Heart left ventricle (tissue), 16 donors: ENCODE data around the gene DGKB. TPM values are rescaled to one million over a fixed set of nuclear protein-coding genes. Genes with fewer than 3 reads are reported as not detected.
A peak's percentile ranks its signal among the peaks of the same experiment; 100 is the strongest.

ENCODE experiments used
- ATAC-seq, 4 donors: fragments of 200-7000 bp; cut with Tn5 transposase; one replicate each; pipeline ENCODE4 v1.9.1; 2020 to 2022; ENCODE audit warnings: moderate library complexity in 4 of 4, mild to moderate bottlenecking in 3 of 4, moderate number of reproducible peaks in 1 of 4
- DNase-seq, 5 donors: peaks; one replicate each; pipeline ENCODE4 v3.0.0-alpha.2; 2020
- H3K27ac ChIP-seq, 12 donors: fragments of 200-600 bp; sonication (generic) in 4 of 12; one replicate each; pipeline versions ENCODE4 v1.5.0 to v1.8.0; 2016 to 2022; ENCODE audit warnings: mild to moderate bottlenecking in 2 of 12
- H3K27me3 ChIP-seq, 9 donors: fragments of 200-600 bp; sonication (generic) in 2 of 9; one replicate each; pipeline versions ENCODE4 v1.5.1 to v1.8.0; 2016 to 2022; ENCODE audit warnings: mild to moderate bottlenecking in 3 of 9
- H3K36me3 ChIP-seq, 9 donors: fragments of 200-600 bp; sonication (generic) in 2 of 9; one replicate each; pipeline versions ENCODE4 v1.5.0 to v1.8.0; 2018 to 2022; ENCODE audit warnings: mild to moderate bottlenecking in 2 of 9
- H3K4me1 ChIP-seq, 12 donors: fragments of 200-600 bp; sonication (generic) in 4 of 12; one replicate each; pipeline versions ENCODE4 v1.5.0 to v1.8.0; 2016 to 2022; ENCODE audit warnings: mild to moderate bottlenecking in 3 of 12
- H3K4me3 ChIP-seq, 12 donors: fragments of 200-600 bp; sonication (generic) in 4 of 12; one replicate each; pipeline versions ENCODE4 v1.5.0 to v1.8.0; 2017 to 2022; ENCODE audit warnings: mild to moderate bottlenecking in 9 of 12, moderate library complexity in 4 of 12
- H3K9me3 ChIP-seq, 12 donors: fragments of 200-600 bp; sonication (generic) in 4 of 12; one replicate each; pipeline versions ENCODE4 v1.5.0 to v1.8.0; 2016 to 2022; ENCODE audit warnings: mild to moderate bottlenecking in 1 of 12
- CTCF ChIP-seq, 12 donors: fragments of 200-600 bp; sonication (generic) in 4 of 12; IDR thresholded peaks; one replicate each; pipeline versions ENCODE4 v1.5.0 to v1.8.0; 2018 to 2022; ENCODE audit warnings: antibody characterized with exemption in 12 of 12, mild to moderate bottlenecking in 5 of 12
- POLR2A ChIP-seq, 2 donors: fragments of 450-650 bp; IDR thresholded peaks; one replicate each; pipeline ENCODE4 v1.6.1; 2017; ENCODE audit warnings: antibody characterized with exemption in 2 of 2, mild to moderate bottlenecking in 2 of 2, moderate library complexity in 2 of 2
- WGBS, 4 donors: extraction: QIAGEN DNeasy Blood & Tissue Kit in 2 of 4; methylation state at CpG; one replicate each; pipeline versions ENCODE4 v1.1.5 to v1.1.7; 2013 to 2018; 5-methylcytosine and 5-hydroxymethylcytosine counted together
- intact Hi-C, 10 donors: fragments of 100-400 bp; cut with DNase I; formaldehyde crosslinking; loops; one replicate each; pipeline versions ENCODE4 v1.11.1 to v1.14.2; 2022
- polyA plus RNA-seq, 2 donors: library from polyadenylated mRNA; stranded (reverse); fragments of 200-250 nt; gene quantifications; one replicate each; pipeline ENCODE4 v1.2.3, GENCODE V29; 2013
- total RNA-seq, 9 donors: library from RNA; depleted of rRNA in 2 of 9; stranded (reverse); fragments of >200 nt in 2 of 9; fragmentation: NEBNext Ultra II Directional in 3 of 9; extraction: Animal tissue kit (Norgen Biotek cat#: 25700) in 3 of 9; gene quantifications; one replicate each; pipeline versions ENCODE4 v1.1.0 to v1.2.4, GENCODE V29; 2016 to 2023
- donor health status: ischemic (EF 13 %, LVEDD 7.1; RV severe dilation, severe dysfunction).
- donor health status: healthy with polysubstance abuse.
- donor health status: DM: no; HTN: yes; CAD: no.
- donor health status: DM: no; HTN: no; CAD: no.
- donor health status: ischemic (EF 25% LVEDD 6.9; RV normal size, moderate dysfunction).
- donor health status: ischemic (EF 25% LVEDD 5.7; RV mildly dilated, moderate dysfunction).
- donor health status: healthy.
- donor health status: DM: yes; HTN: yes; CAD: no.
- donor health status: ischemic (EF 35%, LVEDD 5.7; RV mildly dilated, moderate dysfunction).
- donor health status: nonischemic (EF 11% LVEDD 7.7; RV severe dilation, severe dysfunction).
- donor health status: DM: yes; HTN: yes; CAD: no.
- donor health status: PGD.
- donor health status: ischemic (EF 29% LVEDD 5.4; RV normal size, mild dysfunction).
- donor health status: nonischemic (EF 23%, LVEDD 6.1; RV moderate dilation, normal function).

The DGKB gene
- total and polyA plus RNA-seq, 11 donors, result 0.08 to 1.6 (median 0.47) TPM; not detected in 1

DNA sequence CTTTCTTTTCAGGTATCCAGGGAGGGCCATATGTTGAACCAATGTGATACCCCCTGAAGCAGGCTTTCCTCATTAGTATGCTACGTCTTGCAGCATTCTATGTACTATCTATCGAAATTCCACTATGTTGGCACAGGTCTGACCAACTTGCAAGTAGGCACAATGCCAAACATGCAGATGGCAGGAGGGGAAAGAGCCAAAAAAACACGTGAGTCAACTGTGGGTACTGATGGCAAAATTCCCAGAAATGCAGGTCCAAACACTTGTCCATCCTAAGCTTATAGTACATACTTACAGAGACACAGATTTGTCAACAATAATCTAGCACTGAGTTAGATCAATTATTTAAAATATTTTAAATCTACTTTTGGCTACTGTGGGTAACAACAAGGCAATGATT is 394.9 kb downstream of the DGKB start:
- ATAC-seq (peak in 3 of 4 donors; percentile 53 to 62 (median 59)), DNase-seq (peak in 3 of 5 donors; percentile 16 to 25 (median 21))
- WGBS, 4 donors, result 26 to 34% (median 30%) methylated on average over 3 of the region's 3 CpGs
- intact Hi-C loops, result no loop called here
- Histone ChIP-seq H3K9me3 (peaks cover 0 to 24% (median 0%) of the 10 kb centered on the region in 12 donors), H3K4me3 (no peak overlapping the region), H3K36me3 (no peaks in the 10 kb centered on the region), H3K27ac (no peak overlapping the region), H3K27me3 (no peaks in the 10 kb centered on the region), H3K4me1 (no peaks in the 10 kb centered on the region)
- TF ChIP-seq CTCF (IDR thresholded peaks at IDR 0.05) (no peak), POLR2A (IDR thresholded peaks at IDR 0.05) (no peak)

DNA sequence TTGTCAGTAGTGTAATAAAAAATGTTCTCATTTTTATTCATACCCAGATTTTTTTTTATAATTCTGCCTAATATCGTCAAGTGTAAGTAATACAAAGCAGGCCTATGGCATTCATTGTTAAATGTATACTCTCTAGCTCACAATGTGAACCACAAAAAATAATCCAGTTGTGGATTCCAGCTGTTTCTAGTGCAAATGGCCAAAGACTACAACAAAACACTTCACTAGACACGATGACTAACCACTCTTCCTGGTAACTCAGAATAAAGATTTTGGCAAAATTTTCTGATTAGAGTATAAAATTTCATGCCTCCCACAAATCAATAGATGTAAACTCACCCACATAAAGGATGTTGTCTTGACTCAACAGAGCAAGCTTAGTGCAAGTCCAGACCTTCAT is 396.6 kb downstream of the DGKB start:
- ATAC-seq (no peak), DNase-seq (no peak)
- Histone ChIP-seq H3K9me3 (peaks cover 0 to 23% (median 9%) of the 10 kb centered on the region in 12 donors), H3K27me3 (no peaks in the 10 kb centered on the region), H3K36me3 (no peaks in the 10 kb centered on the region), H3K4me3 (no peak overlapping the region), H3K4me1 (no peaks in the 10 kb centered on the region), H3K27ac (no peak overlapping the region)
- TF ChIP-seq POLR2A (IDR thresholded peaks at IDR 0.05), result no peak
- no peak for TF ChIP-seq CTCF (IDR thresholded peaks at IDR 0.05)
- WGBS, 4 donors, result 79 to 80% (median 80%) methylated on average over 2 of the region's 2 CpGs
- intact Hi-C loops, result no loop called here

DNA sequence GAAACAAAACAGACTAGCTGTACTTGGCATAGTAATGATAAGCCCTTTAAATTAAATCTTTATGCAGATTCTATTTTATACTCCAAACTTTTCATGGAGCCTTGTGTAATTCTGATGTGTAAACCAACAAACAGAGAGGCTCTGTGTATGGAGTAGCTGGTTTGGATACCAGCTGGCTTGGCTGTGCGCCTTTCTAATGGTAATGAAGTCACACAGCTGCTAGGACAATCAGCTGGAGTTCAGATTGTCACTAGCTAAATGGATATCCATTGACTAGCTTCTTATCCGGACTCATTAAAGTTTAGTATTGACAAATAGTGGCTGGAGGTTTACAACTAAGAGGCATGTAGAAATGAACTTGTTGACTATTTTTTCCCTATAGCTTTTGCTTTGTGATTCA is 398.4 kb downstream of the DGKB start:
- Histone ChIP-seq H3K9me3 (peaks cover 0 to 17% (median 7%) of the 10 kb centered on the region in 12 donors), H3K4me3 (no peak overlapping the region), H3K4me1 (no peaks in the 10 kb centered on the region), H3K36me3 (no peaks in the 10 kb centered on the region), H3K27me3 (no peaks in the 10 kb centered on the region), H3K27ac (no peak overlapping the region)
- TF ChIP-seq POLR2A (IDR thresholded peaks at IDR 0.05) (no peak), CTCF (IDR thresholded peaks at IDR 0.05) (no peak)
- ATAC-seq (no peak), DNase-seq (no peak)
- WGBS, 4 donors, result 68 to 77% (median 72%) methylated on average over 2 of the region's 2 CpGs
- intact Hi-C loops, result no loop called here

DNA sequence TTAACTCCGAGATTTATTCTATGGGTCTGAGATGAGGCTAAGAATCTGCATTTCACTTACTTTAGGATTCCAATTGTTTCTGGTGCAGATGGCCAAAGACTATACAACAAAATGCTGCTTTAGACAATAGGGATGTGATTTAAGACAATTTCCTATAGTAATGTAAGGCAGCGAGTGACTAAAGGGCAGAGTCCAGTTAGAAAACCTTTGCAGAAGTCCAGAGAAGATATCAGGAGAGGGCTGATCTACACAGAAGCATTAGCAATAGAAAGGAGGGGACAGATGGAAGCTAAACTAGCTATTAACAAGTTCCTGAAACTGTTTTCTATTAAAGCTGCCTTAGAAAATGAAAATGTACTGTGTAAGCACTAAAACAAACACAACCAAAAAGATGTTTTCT is 398.9 kb downstream of the DGKB start:
- Histone ChIP-seq H3K27me3 (no peaks in the 10 kb centered on the region), H3K4me3 (no peak overlapping the region), H3K36me3 (no peaks in the 10 kb centered on the region), H3K4me1 (no peaks in the 10 kb centered on the region), H3K27ac (no peak overlapping the region), H3K9me3 (peaks cover 0 to 17% (median 7%) of the 10 kb centered on the region in 12 donors)
- ATAC-seq, result no peak
- TF ChIP-seq CTCF (IDR thresholded peaks at IDR 0.05) (no peak), POLR2A (IDR thresholded peaks at IDR 0.05) (no peak)
- DNase-seq, result no peak
- WGBS, 4 donors, result 81 to 90% (median 85%) methylated on average over 2 of the region's 2 CpGs
- intact Hi-C loops, result no loop called here
